Mesothelial cell of epicardium (in vitro differentiated cells): ENCODE measurements around the gene PRRT1. TPM values are rescaled to one million over a fixed set of nuclear protein-coding genes. Genes with fewer than 3 reads are reported as not detected.

Experiments used
- DNase-seq, 2 experiments: peaks; one replicate each; pipeline ENCODE4 v3.0.0; 2021; ENCODE audit warnings: low spot score in 2 of 2; ENCODE audit not compliant: unreplicated experiment in 2 of 2
- H3K27ac Mint-ChIP-seq: 2 replicates; pipeline ENCODE4 v1.8.0; 2021; ENCODE audit warnings: mixed read lengths
- H3K27me3 Mint-ChIP-seq: 2 replicates; pipeline ENCODE4 v1.8.0; 2021; ENCODE audit warnings: low read depth, mixed read lengths
- H3K36me3 Mint-ChIP-seq: 2 replicates; pipeline ENCODE4 v1.8.0; 2021; ENCODE audit warnings: mixed read lengths
- H3K4me1 Mint-ChIP-seq: 2 replicates; pipeline ENCODE4 v1.8.0; 2021; ENCODE audit warnings: mixed read lengths
- H3K4me3 Mint-ChIP-seq: 2 replicates; pipeline ENCODE4 v1.8.0; 2021; ENCODE audit warnings: mild to moderate bottlenecking, moderate library complexity, mixed read lengths
- H3K9me3 Mint-ChIP-seq: 2 replicates; pipeline ENCODE4 v1.8.0; 2021; ENCODE audit warnings: mixed read lengths
- total RNA-seq: library from RNA; stranded (reverse); gene quantifications from 3 replicates; pipeline ENCODE4 v1.2.1, GENCODE V29; 2021
- TF ChIP-seq, protein P1 (sequence below): fragments of 200-600 bp; sonication (generic); IDR thresholded peaks from one replicate; pipeline ENCODE4 v1.5.0; 2021; ENCODE audit warnings: antibody characterized with exemption; ENCODE audit not compliant: unreplicated experiment

The PRRT1 gene
- total RNA-seq, 1 donor from 2014 or later = 3.0 TPM

DNA sequence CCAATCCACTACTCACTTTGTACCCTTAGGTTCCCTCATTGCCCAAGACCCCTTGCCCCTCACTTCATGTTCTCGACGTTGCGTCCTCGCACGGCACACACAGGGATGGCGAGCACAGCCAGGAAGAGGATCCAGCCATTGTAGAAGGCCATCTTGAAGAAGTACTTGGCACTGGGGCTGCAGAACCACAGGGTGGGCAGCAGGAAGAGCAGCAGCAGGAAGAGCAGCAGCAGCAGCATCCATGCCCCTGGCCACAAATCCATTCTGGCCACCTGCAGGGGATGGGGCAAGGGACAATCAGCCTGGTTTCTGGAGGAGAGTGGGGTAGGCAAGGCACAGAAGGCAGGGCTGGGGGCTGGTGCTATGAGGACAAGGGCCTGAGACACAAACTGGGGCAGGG lies 19.5 kb upstream of the PRRT1 start:
- H3K4me3 Mint-ChIP-seq = no peak overlapping the region
- no peaks in the 10 kb centered on the region for H3K9me3 Mint-ChIP-seq
- H3K4me1 Mint-ChIP-seq = peaks cover 31% of the 10 kb centered on the region
- TF ChIP-seq, protein P1, sequence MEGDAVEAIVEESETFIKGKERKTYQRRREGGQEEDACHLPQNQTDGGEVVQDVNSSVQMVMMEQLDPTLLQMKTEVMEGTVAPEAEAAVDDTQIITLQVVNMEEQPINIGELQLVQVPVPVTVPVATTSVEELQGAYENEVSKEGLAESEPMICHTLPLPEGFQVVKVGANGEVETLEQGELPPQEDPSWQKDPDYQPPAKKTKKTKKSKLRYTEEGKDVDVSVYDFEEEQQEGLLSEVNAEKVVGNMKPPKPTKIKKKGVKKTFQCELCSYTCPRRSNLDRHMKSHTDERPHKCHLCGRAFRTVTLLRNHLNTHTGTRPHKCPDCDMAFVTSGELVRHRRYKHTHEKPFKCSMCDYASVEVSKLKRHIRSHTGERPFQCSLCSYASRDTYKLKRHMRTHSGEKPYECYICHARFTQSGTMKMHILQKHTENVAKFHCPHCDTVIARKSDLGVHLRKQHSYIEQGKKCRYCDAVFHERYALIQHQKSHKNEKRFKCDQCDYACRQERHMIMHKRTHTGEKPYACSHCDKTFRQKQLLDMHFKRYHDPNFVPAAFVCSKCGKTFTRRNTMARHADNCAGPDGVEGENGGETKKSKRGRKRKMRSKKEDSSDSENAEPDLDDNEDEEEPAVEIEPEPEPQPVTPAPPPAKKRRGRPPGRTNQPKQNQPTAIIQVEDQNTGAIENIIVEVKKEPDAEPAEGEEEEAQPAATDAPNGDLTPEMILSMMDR = no peak
- H3K36me3 Mint-ChIP-seq = peaks cover 25% of the 10 kb centered on the region
- no peak overlapping the region for H3K27ac Mint-ChIP-seq
- no peaks in the 10 kb centered on the region for H3K27me3 Mint-ChIP-seq
- no peak for DNase-seq

DNA sequence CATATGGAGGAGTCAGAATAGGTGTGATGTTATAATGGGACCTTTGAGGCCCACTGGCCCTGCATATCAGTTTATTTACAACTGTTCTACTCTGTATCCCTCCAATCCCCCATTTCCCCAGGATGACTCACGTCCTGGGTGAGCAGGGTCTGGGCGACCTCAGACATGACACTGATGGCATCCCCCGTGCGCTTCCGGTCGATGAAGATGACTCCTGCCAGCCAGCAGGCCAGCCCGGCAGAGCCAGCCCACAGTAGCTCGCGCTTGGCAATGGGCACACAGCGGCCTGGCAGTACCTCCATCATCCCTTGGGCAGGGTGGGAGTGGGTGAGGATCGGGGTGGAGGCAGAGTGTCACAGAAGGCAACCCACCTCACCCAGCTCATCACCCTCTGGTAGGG lies 18.6 kb upstream of the PRRT1 start:
- no peak for DNase-seq
- H3K9me3 Mint-ChIP-seq = no peaks in the 10 kb centered on the region
- H3K36me3 Mint-ChIP-seq = peaks cover 31% of the 10 kb centered on the region
- no peak overlapping the region for H3K4me3 Mint-ChIP-seq
- no peak overlapping the region for H3K27ac Mint-ChIP-seq
- TF ChIP-seq, protein P1 = no peak
- no peaks in the 10 kb centered on the region for H3K27me3 Mint-ChIP-seq
- H3K4me1 Mint-ChIP-seq = peaks cover 28% of the 10 kb centered on the region

DNA sequence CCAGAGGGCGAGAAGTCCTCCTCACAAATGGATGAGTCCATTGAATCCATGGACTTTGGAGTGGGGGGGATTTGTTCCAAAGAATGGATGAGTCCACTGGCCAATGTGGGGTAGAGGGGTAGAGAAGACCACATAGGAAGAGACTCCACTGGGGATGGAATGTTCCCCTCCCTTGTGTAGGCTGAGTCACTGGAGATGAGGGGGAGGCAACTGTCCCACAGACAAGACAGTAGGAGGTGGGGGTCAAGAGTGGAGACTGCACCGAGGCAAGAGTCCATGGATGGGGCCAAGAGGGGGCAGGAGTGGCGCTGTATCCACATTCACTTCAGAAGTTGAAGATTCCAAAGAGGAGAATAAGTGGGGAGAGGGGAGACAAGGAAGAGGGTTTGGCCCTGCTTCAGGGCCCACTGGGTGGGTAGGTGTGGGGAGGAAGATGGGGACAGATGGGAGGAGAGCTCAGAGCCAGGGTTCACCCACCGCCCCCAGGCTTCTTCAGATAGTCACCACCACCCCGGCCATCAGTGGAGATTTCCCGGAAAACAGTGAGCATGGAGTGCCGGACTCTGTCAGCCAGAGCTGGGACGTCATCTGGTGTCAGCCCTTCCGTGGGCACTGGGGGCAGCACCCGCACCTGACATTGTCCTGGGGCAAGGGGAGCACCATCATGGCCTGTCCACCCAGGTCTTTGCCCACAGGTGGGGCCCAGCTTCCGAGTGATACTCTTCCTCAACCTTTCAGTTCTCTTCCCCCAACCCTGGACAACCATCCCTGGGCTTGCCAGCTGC lies 17.3 kb upstream of the PRRT1 start:
- Mint-ChIP-seq H3K27me3 (no peaks in the 10 kb centered on the region), H3K9me3 (no peaks in the 10 kb centered on the region), H3K36me3 (peaks cover 37% of the 10 kb centered on the region), H3K4me3 (no peak overlapping the region), H3K27ac (peak overlapping the region; percentile 8), H3K4me1 (peaks cover 19% of the 10 kb centered on the region)
- TF ChIP-seq, protein P1 = no peak
- no peak for DNase-seq

DNA sequence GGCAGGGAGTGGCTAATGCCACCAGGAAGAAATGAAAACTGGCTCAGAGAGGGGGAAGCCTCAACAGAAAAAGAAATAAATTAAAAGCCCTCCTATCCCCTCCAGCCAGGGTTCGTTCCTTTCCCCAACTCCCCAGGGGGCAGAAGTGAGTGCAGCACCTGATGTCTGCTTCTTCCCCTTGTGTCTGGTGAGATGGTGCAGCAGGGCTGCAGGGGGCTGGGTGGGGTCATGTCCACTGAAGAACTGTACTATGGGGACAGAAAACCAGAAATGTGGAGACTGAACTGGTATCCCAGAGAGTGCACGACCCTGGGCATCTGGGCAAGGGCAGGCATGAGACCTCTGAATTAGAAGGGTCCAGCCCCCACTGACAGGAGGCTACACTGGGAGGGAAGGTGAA lies 16.6 kb upstream of the PRRT1 start:
- DNase-seq = no peak
- H3K4me1 Mint-ChIP-seq = peaks cover 12% of the 10 kb centered on the region
- H3K27me3 Mint-ChIP-seq = no peaks in the 10 kb centered on the region
- no peak overlapping the region for H3K4me3 Mint-ChIP-seq
- peaks cover 37% of the 10 kb centered on the region for H3K36me3 Mint-ChIP-seq
- H3K9me3 Mint-ChIP-seq = no peaks in the 10 kb centered on the region
- TF ChIP-seq, protein P1 = no peak
- no peak overlapping the region for H3K27ac Mint-ChIP-seq

DNA sequence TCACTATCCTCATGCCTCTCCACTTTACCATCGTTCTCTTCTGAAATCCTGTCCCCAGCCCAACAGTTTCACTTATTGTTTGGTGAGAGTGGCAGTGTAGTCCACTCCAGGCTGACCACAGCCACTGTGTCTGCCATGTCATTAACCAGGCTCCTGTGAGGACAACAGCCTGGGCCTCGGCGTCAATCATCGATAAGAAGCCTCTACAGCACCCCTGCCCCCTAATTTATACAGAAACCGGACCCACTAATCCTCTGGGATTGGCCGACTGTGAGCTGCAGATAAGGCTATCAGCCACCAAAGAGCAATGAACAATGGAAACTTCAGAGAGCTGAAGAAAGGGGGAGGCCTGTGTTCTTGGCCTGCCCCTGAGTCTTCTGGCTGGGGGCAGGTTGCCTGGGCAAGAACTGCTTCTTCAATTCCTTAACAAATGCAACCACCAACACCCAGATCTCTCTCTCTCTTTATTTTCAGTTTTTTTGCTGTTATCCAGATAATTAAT lies 16.1 kb upstream of the PRRT1 start:
- H3K4me1 Mint-ChIP-seq = peaks cover 7% of the 10 kb centered on the region
- H3K36me3 Mint-ChIP-seq = peaks cover 41% of the 10 kb centered on the region
- H3K27ac Mint-ChIP-seq = peak overlapping the region; percentile 45
- no peaks in the 10 kb centered on the region for H3K9me3 Mint-ChIP-seq
- H3K4me3 Mint-ChIP-seq = no peak overlapping the region
- TF ChIP-seq, protein P1 = no peak
- no peaks in the 10 kb centered on the region for H3K27me3 Mint-ChIP-seq
- no peak for DNase-seq
